HG03095 (cell line): ENCODE results near the gene GOLGA1.
"Not testable (repeated sequence)": the region's sequence is repeated elsewhere in the genome, so short reads cannot be mapped to it uniquely, and the experiment has no call there.

Experiments used
- ATAC-seq: cut with Tn5 transposase; IDR thresholded peaks from one replicate; pipeline ENCODE4 v1.9.1; 2021; ENCODE audit warnings: moderate library complexity; ENCODE audit not compliant: unreplicated experiment

GOLGA1 gene

GRCh38 chr9:124940894-124941678 lies at the start of gene GOLGA1:
TSS of gene GOLGA1 (minus strand) at chr9:124941083. CDS start at chr9:124938711, 2,372 bp downstream.
- peak; percentile 81 for ATAC-seq

- ATAC-seq, result no peak
These were observed 42.8 kb upstream of the GOLGA1 start for GRCh38 chr9:124983698-124984097.

- ATAC-seq, result no peak
These were observed 39.5 kb upstream of the GOLGA1 start for GRCh38 chr9:124980431-124980830.

GRCh38 chr9:124975131-124975530 lies 34.2 kb upstream of the GOLGA1 start:
- no peak for ATAC-seq

GRCh38 chr9:124973807-124974206 lies 32.9 kb upstream of the GOLGA1 start:
- no peak for ATAC-seq

GRCh38 chr9:124972241-124972770 lies 31.4 kb upstream of the GOLGA1 start:
- ATAC-seq, result no peak

GRCh38 chr9:124969401-124969800 lies 28.5 kb upstream of the GOLGA1 start:
- no peak for ATAC-seq

- ATAC-seq, result no peak
These were observed 27.4 kb upstream of the GOLGA1 start for GRCh38 chr9:124968238-124968637.

- ATAC-seq, result not testable (repeated sequence)
These were observed 25.1 kb upstream of the GOLGA1 start for GRCh38 chr9:124965775-124966568.

GRCh38 chr9:124964604-124965003 lies 23.7 kb upstream of the GOLGA1 start:
- ATAC-seq, result no peak

- ATAC-seq, result no peak
These were observed 23.2 kb upstream of the GOLGA1 start for GRCh38 chr9:124964056-124964455.

- ATAC-seq, result no peak
These were observed 19.5 kb upstream of the GOLGA1 start for GRCh38 chr9:124960409-124960752.

- not testable (repeated sequence) for ATAC-seq
These were observed 19.0 kb upstream of the GOLGA1 start for GRCh38 chr9:124959671-124960408.

- no peak for ATAC-seq
These were observed 13.4 kb upstream of the GOLGA1 start for GRCh38 chr9:124954255-124954654.

- no peak for ATAC-seq
These were observed 9.3 kb upstream of the GOLGA1 start for GRCh38 chr9:124950050-124950718.

- ATAC-seq, result no peak
These were observed 8.5 kb upstream of the GOLGA1 start for GRCh38 chr9:124949387-124949786.

GRCh38 chr9:124947727-124948391 lies 7.0 kb upstream of the GOLGA1 start:
- ATAC-seq, result no peak

- no peak for ATAC-seq
These were observed 5.3 kb upstream of the GOLGA1 start for GRCh38 chr9:124946167-124946566.

GRCh38 chr9:124941679-124942561 lies 1.0 kb upstream of the GOLGA1 start:
- peak; percentile 23 for ATAC-seq
